PC-9 (cell line): Measurements from ENCODE around the gene POU5F1. TPM values are rescaled to one million over a fixed set of nuclear protein-coding genes. Genes with fewer than 3 reads are reported as not detected.

Experiments
- BruUV-seq: library from RNA; stranded (reverse); fragments of 400-500 nt; replicated peaks from 2 replicates; lab custom pipeline; 2021; lab: Mats Ljungman, UMichigan
- CTCF ChIA-PET: fragments of 300-600 bp; sonication (Branson Sonifier 250); formaldehyde crosslinking; loops from one replicate; lab custom pipeline; 2022; ENCODE audit warnings: antibody characterized with exemption; lab: Charles Lee
- POLR2A ChIA-PET: fragments of 300-600 bp; sonication (Branson Sonifier 250); formaldehyde crosslinking; loops from one replicate; lab custom pipeline; 2022; ENCODE audit warnings: antibody characterized with exemption; ENCODE audit not compliant: unreplicated experiment; lab: Charles Lee
- DNase-seq, 2 experiments: peaks; one replicate each; pipeline versions ENCODE4 v3.0.0 to v3.0.0-alpha.2; 2015 to 2022; ENCODE audit warnings: mixed read lengths in 1 of 2
- H2AFZ ChIP-seq: fragments of 200-600 bp; sonication (generic); 2 replicates; pipeline ENCODE4 v1.8.1; 2017; ENCODE audit warnings: antibody characterized with exemption
- H3F3A ChIP-seq: fragments of 200-600 bp; sonication (generic); 2 replicates; pipeline ENCODE4 v1.8.1; 2017; ENCODE audit warnings: antibody characterized with exemption, mild to moderate bottlenecking, low read depth; ENCODE audit not compliant: insufficient read depth
- H3K27ac ChIP-seq: fragments of 200-600 bp; sonication (generic); 2 replicates; pipeline ENCODE4 v1.6.1; 2016; ENCODE audit warnings: mixed run types
- H3K27me3 ChIP-seq: fragments of 200-600 bp; sonication (generic); 2 replicates; pipeline ENCODE4 v1.6.1; 2016; ENCODE audit warnings: low read depth, mixed run types; ENCODE audit not compliant: insufficient read depth
- H3K36me3 ChIP-seq: fragments of 200-600 bp; sonication (generic); 2 replicates; pipeline ENCODE4 v1.6.1; 2016; ENCODE audit warnings: low read depth, mixed run types
- H3K4me1 ChIP-seq: fragments of 200-600 bp; sonication (generic); replicated peaks from 2 replicates; pipeline ENCODE4 v1.6.1; 2016; ENCODE audit warnings: mixed run types; ENCODE audit not compliant: insufficient read depth
- H3K4me2 ChIP-seq: fragments of 200-600 bp; sonication (generic); 2 replicates; pipeline ENCODE4 v1.6.1; 2017; ENCODE audit warnings: mixed run types
- H3K4me3 ChIP-seq: fragments of 200-600 bp; sonication (generic); 2 replicates; pipeline ENCODE4 v1.6.1; 2016; ENCODE audit warnings: mixed run types
- H3K79me2 ChIP-seq: fragments of 200-600 bp; sonication (generic); 2 replicates; pipeline ENCODE4 v1.6.1; 2017; ENCODE audit warnings: low read depth, mixed run types
- H3K9me2 ChIP-seq: fragments of 200-600 bp; sonication (generic); 2 replicates; pipeline ENCODE4 v1.8.1; 2017; ENCODE audit warnings: mild to moderate bottlenecking; ENCODE audit not compliant: insufficient read depth
- H3K9me3 ChIP-seq: fragments of 200-600 bp; sonication (generic); 2 replicates; pipeline ENCODE4 v1.8.1; 2016; ENCODE audit warnings: low read depth; ENCODE audit not compliant: insufficient read depth
- H4K20me1 ChIP-seq: fragments of 200-600 bp; sonication (generic); 2 replicates; pipeline ENCODE4 v1.8.1; 2017; ENCODE audit not compliant: insufficient read depth
- EZH2 ChIP-seq: fragments of 200-600 bp; sonication (generic); IDR thresholded peaks from 2 replicates; pipeline ENCODE4 v1.8.0; 2017; ENCODE audit warnings: antibody characterized with exemption, low read depth
- intact Hi-C: fragments of 100-400 bp; cut with micrococcal nuclease; formaldehyde crosslinking; loops from one replicate; pipeline ENCODE4 v1.10.0; 2022; ENCODE audit not compliant: unreplicated experiment
- total RNA-seq: library from RNA; stranded (reverse); gene quantifications from 2 replicates; pipeline ENCODE4 v1.2.3, GENCODE V29; 2021
- TF ChIP-seq, protein P1 (sequence below): fragments of 200-600 bp; sonication (generic); conservative IDR thresholded peaks from 2 replicates; pipeline ENCODE4 v1.6.1; 2017; ENCODE audit warnings: mixed run types, antibody characterized with exemption, mild to moderate bottlenecking, moderate library complexity

The POU5F1 gene
- total RNA-seq, 1 experiment from 2014 or later: 1.4 TPM

GRCh38 chr6:31178143-31179041, 7.9 kb upstream of the POU5F1 start:
- Histone ChIP-seq H3K79me2 (no peaks in the 10 kb centered on the region), H3K36me3 (no peaks in the 10 kb centered on the region), H3K27me3 (no peaks in the 10 kb centered on the region), H3K27ac (no peak overlapping the region), H2AFZ (no peak overlapping the region), H3F3A (no peaks in the 10 kb centered on the region), H3K4me1 (no peaks in the 10 kb centered on the region), H3K9me3 (no peaks in the 10 kb centered on the region), H3K4me2 (no peak overlapping the region), H3K9me2 (no peaks in the 10 kb centered on the region), H4K20me1 (no peaks in the 10 kb centered on the region), H3K4me3 (no peak overlapping the region)
- BruUV-seq: no TSS peak
- ChIA-PET CTCF (interaction anchor here (0.6 kb wide), 1 partner anchor 20 kb away, joined by 3 read pairs; the partner anchor contains the start of gene TCF19), POLR2A (no interaction called here)
- no peak for TF ChIP-seq EZH2
- TF ChIP-seq, protein P1, sequence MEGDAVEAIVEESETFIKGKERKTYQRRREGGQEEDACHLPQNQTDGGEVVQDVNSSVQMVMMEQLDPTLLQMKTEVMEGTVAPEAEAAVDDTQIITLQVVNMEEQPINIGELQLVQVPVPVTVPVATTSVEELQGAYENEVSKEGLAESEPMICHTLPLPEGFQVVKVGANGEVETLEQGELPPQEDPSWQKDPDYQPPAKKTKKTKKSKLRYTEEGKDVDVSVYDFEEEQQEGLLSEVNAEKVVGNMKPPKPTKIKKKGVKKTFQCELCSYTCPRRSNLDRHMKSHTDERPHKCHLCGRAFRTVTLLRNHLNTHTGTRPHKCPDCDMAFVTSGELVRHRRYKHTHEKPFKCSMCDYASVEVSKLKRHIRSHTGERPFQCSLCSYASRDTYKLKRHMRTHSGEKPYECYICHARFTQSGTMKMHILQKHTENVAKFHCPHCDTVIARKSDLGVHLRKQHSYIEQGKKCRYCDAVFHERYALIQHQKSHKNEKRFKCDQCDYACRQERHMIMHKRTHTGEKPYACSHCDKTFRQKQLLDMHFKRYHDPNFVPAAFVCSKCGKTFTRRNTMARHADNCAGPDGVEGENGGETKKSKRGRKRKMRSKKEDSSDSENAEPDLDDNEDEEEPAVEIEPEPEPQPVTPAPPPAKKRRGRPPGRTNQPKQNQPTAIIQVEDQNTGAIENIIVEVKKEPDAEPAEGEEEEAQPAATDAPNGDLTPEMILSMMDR: no peak
- DNase-seq: no peak
- intact Hi-C loops: no loop called here

DNA sequence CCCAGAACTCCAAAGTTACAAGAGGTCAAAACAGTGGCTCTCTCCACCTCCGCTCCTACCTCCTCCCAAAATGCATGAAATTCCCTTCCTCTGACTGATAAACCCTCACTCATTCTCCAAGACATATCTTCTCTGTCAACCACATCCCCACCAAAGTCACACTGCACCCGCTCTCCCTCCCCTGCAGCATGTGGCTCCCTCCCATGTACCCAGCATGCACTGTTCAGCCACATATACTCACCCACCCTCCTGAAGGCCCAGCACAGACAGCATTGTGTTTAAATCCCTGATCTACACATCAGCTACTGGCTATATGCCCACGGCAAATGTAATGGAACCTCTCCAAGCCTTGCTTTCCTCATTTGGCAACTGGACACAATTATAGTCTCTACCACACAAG, 5.5 kb upstream of the POU5F1 start:
- Histone ChIP-seq H3K4me1 (no peaks in the 10 kb centered on the region), H3K4me3 (no peak overlapping the region), H3K79me2 (no peaks in the 10 kb centered on the region), H2AFZ (no peak overlapping the region), H3K9me3 (no peaks in the 10 kb centered on the region), H3K27me3 (no peaks in the 10 kb centered on the region), H3K4me2 (no peak overlapping the region), H3K36me3 (no peaks in the 10 kb centered on the region), H3K9me2 (no peaks in the 10 kb centered on the region), H3K27ac (no peak overlapping the region), H3F3A (no peaks in the 10 kb centered on the region), H4K20me1 (no peaks in the 10 kb centered on the region)
- TF ChIP-seq, protein P1: no peak
- no peak for TF ChIP-seq EZH2
- POLR2A ChIA-PET: no interaction called here
- intact Hi-C loops: no loop called here
- no peak for DNase-seq
- CTCF ChIA-PET: no interaction called here
- BruUV-seq: no TSS peak

- CTCF ChIA-PET: no interaction called here
- Histone ChIP-seq H3K9me3 (no peaks in the 10 kb centered on the region), H3F3A (peaks cover 7% of the 10 kb centered on the region; the same call in 1 of the 2 replicates), H3K4me3 (no peak overlapping the region), H3K27me3 (no peaks in the 10 kb centered on the region), H3K36me3 (no peaks in the 10 kb centered on the region), H3K27ac (no peak overlapping the region), H4K20me1 (no peaks in the 10 kb centered on the region), H2AFZ (no peak overlapping the region), H3K9me2 (no peaks in the 10 kb centered on the region), H3K4me1 (peaks cover 8% of the 10 kb centered on the region), H3K79me2 (no peaks in the 10 kb centered on the region), H3K4me2 (no peak overlapping the region)
- DNase-seq: no peak
- BruUV-seq: no TSS peak
- POLR2A ChIA-PET: no interaction called here
- intact Hi-C loops: no loop called here
- TF ChIP-seq, protein P1: no peak
- TF ChIP-seq EZH2: no peak
Measured at GRCh38 chr6:31174378-31174777, 3.9 kb upstream of the POU5F1 start.
